HG02623 (cell line): ENCODE measurements around the gene HRCT1.
"Not testable (repeated sequence)": the region's sequence is repeated elsewhere in the genome, so short reads cannot be mapped to it uniquely, and the experiment has no call there.

ENCODE experiments used
- ATAC-seq: cut with Tn5 transposase; IDR thresholded peaks from one replicate; pipeline ENCODE4 v1.9.1; 2021; ENCODE audit warnings: moderate library complexity; ENCODE audit not compliant: unreplicated experiment

HRCT1 gene

GRCh38 chr9:35915681-35916294 is 9.8 kb downstream of the HRCT1 start:
- ATAC-seq, result no peak

- no peak for ATAC-seq
These were observed 11.3 kb downstream of the HRCT1 start for GRCh38 chr9:35917261-35917660.

GRCh38 chr9:35918780-35919179 is 12.8 kb downstream of the HRCT1 start:
- ATAC-seq, result no peak

GRCh38 chr9:35919212-35920008 is 13.4 kb downstream of the HRCT1 start:
- ATAC-seq, result no peak

- no peak for ATAC-seq
These were observed 14.1 kb downstream of the HRCT1 start for GRCh38 chr9:35920051-35920620.

GRCh38 chr9:35923598-35923926 is 17.6 kb downstream of the HRCT1 start:
- ATAC-seq, result no peak

- ATAC-seq, result no peak
These were observed 18.1 kb downstream of the HRCT1 start for GRCh38 chr9:35923927-35924763.

- no peak for ATAC-seq
These were observed 22.8 kb downstream of the HRCT1 start for GRCh38 chr9:35928591-35929452.

GRCh38 chr9:35929453-35929718 is 23.4 kb downstream of the HRCT1 start:
- ATAC-seq, result no peak

GRCh38 chr9:35930521-35930920 is 24.5 kb downstream of the HRCT1 start:
- no peak for ATAC-seq

GRCh38 chr9:35930989-35931388 is 25.0 kb downstream of the HRCT1 start:
- ATAC-seq, result no peak

GRCh38 chr9:35932735-35933134 is 26.7 kb downstream of the HRCT1 start:
- ATAC-seq, result no peak

- no peak for ATAC-seq
These were observed 27.6 kb downstream of the HRCT1 start for GRCh38 chr9:35933550-35934067.

GRCh38 chr9:35934069-35934468 is 28.1 kb downstream of the HRCT1 start:
- ATAC-seq, result not testable (repeated sequence)

GRCh38 chr9:35935261-35935660 is 29.3 kb downstream of the HRCT1 start:
- ATAC-seq, result no peak

GRCh38 chr9:35935755-35936509 is 29.9 kb downstream of the HRCT1 start:
- no peak for ATAC-seq

- no peak for ATAC-seq
These were observed 31.2 kb downstream of the HRCT1 start for GRCh38 chr9:35937227-35937626.

- ATAC-seq, result no peak
These were observed 32.7 kb downstream of the HRCT1 start for GRCh38 chr9:35938474-35939356.
